HepG2 (cell line): ENCODE results near the gene C20orf96. TPM values are rescaled to one million over a fixed set of nuclear protein-coding genes. Genes with fewer than 3 reads are reported as not detected.

Experiments used
- IKZF4 ChIP-seq: sonication (generic); formaldehyde crosslinking; IDR thresholded peaks from 2 replicates; pipeline ENCODE4 v1.5.1; 2020; ENCODE audit warnings: borderline replicate concordance, mild to moderate bottlenecking, low read depth, missing genetic modification reagents; ENCODE audit errors: not compliant biosample characterization
- KDM1A ChIP-seq: IDR thresholded peaks from 2 replicates; pipeline ENCODE4 v1.6.1; 2016; ENCODE audit warnings: missing compliant biosample characterization
- PCBP2 ChIP-seq: fragments of 200-400 bp; formaldehyde crosslinking; optimal IDR thresholded peaks from 2 replicates; pipeline ENCODE3; 2018; ENCODE audit warnings: low read length, low read depth; ENCODE audit not compliant: poor library complexity, severe bottlenecking
- PTBP1 ChIP-seq: fragments of 200-400 bp; formaldehyde crosslinking; IDR thresholded peaks from 2 replicates; pipeline ENCODE4 v1.6.1; 2018; ENCODE audit warnings: low read length, low read depth; ENCODE audit not compliant: poor library complexity, severe bottlenecking
- SIX1 ChIP-seq: sonication (generic); formaldehyde crosslinking; IDR thresholded peaks from 2 replicates; pipeline ENCODE4 v1.4.0; 2020; ENCODE audit warnings: missing genetic modification reagents, borderline replicate concordance
- ZKSCAN8 ChIP-seq: IDR thresholded peaks from 2 replicates; pipeline ENCODE4 v1.6.1; 2016; ENCODE audit warnings: borderline replicate concordance, missing genetic modification reagents, missing compliant biosample characterization
- ZNF263 ChIP-seq: sonication (generic); formaldehyde crosslinking; IDR thresholded peaks from 2 replicates; pipeline ENCODE4 v1.4.0; 2020; ENCODE audit warnings: missing genetic modification reagents
- ZNF484 ChIP-seq: sonication (generic); formaldehyde crosslinking; IDR thresholded peaks from 2 replicates; pipeline ENCODE4 v1.5.1; 2020; ENCODE audit warnings: mild to moderate bottlenecking, low read depth, missing genetic modification reagents, borderline replicate concordance
- polyA plus RNA-seq, 8 experiments: library from polyadenylated mRNA; depleted of rRNA in 3 of 8; stranded (reverse) in 7 of 8; unstranded in 1 of 8; fragments of >200 nt; fragmentation: Illumina TruSeq in 4 of 8; extraction: Trizol in 4 of 8; gene quantifications; 2 replicates each; pipeline versions ENCODE4 v1.2.1 to v1.2.3, GENCODE V29; 2011 to 2016; ENCODE audit warnings: low read depth in 4 of 8, missing spikeins in 1 of 8, mixed read lengths in 1 of 8; ENCODE audit not compliant: insufficient read depth in 1 of 8
- total RNA-seq, 5 experiments: library from RNA; depleted of rRNA; stranded (reverse); fragments of >200 nt; fragmentation: Illumina TruSeq; extraction: Trizol; gene quantifications; 2 replicates each; pipeline ENCODE4 v1.2.3, GENCODE V29; 2016; ENCODE audit warnings: low read depth in 1 of 5
- TF ChIP-seq, protein P1 (sequence below), 2 experiments: sonication (generic) in 1 of 2; formaldehyde crosslinking in 1 of 2; IDR thresholded peaks; 2 replicates each; pipeline versions ENCODE4 v1.5.1 to v1.6.1; 2011 to 2020; ENCODE audit warnings: borderline replicate concordance in 1 of 2, low read depth in 1 of 2, low read length in 1 of 2, mild to moderate bottlenecking in 1 of 2, missing genetic modification reagents in 1 of 2, moderate library complexity in 1 of 2
- TF ChIP-seq, protein P2 (sequence below): sonication (generic); formaldehyde crosslinking; IDR thresholded peaks from 2 replicates; pipeline ENCODE4 v1.4.0; 2020; ENCODE audit warnings: missing genetic modification reagents

Gene C20orf96
- total and polyA plus RNA-seq, 2 of the 13 experiments (the other 11 are each of a cell fraction or from before 2014, with no cell fraction given): 3.8 to 20.6 TPM

DNA sequence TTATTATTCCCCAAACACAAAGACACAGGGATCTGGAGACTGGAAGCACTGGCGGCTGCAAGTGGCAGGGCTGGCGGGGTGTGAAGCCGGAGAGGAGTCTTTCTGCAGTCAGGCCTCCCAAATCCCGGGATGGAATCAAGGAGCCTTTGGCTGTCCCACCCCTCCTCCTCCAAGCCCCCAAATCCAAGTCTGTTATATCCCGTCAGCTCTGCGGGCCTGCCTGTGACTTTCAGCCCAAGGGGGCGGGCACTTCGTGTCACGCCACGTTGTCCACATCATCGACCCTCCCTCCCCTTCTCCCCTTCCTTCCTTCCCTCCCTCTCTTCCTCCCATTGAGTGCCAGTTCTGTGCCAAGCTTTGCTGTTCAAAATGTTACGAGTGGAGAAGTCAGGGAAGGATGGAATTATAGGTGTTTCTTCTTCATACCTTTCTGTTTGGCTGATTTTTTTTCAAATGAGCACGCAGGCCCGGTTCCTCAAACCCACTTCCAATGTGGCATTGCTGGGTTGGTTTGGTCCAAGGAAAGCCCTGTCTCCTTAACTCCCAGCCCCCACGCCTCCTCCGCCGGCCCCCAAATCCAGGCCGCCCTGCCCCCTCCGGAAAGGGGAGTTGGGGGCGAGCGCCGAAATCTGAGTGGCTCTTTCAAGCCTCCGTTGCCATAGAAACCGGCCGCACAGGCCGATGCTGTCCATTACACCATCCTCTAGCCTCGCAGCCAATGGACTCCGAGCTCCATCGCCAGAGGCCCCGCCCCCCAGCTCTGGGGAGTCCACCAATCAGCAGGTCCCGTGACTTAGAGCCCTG lies 19.5 kb upstream of the C20orf96 start (continued):
- TF ChIP-seq, protein P1, sequence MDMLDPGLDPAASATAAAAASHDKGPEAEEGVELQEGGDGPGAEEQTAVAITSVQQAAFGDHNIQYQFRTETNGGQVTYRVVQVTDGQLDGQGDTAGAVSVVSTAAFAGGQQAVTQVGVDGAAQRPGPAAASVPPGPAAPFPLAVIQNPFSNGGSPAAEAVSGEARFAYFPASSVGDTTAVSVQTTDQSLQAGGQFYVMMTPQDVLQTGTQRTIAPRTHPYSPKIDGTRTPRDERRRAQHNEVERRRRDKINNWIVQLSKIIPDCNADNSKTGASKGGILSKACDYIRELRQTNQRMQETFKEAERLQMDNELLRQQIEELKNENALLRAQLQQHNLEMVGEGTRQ (IDR thresholded peaks at IDR 0.05; ENCODE audit: low read depth, low read length): no peak
- TF ChIP-seq, protein P1 (CRISPR knock-in tag; IDR thresholded peaks at IDR 0.05; ENCODE audit: borderline replicate concordance): peak; percentile 27
- TF ChIP-seq PCBP2: peak; percentile 33
- TF ChIP-seq PTBP1: no peak
- peak; percentile 48 for TF ChIP-seq ZNF263
- TF ChIP-seq ZNF484: no peak
- no peak for TF ChIP-seq SIX1 (CRISPR knock-in tag)
- TF ChIP-seq, protein P2, sequence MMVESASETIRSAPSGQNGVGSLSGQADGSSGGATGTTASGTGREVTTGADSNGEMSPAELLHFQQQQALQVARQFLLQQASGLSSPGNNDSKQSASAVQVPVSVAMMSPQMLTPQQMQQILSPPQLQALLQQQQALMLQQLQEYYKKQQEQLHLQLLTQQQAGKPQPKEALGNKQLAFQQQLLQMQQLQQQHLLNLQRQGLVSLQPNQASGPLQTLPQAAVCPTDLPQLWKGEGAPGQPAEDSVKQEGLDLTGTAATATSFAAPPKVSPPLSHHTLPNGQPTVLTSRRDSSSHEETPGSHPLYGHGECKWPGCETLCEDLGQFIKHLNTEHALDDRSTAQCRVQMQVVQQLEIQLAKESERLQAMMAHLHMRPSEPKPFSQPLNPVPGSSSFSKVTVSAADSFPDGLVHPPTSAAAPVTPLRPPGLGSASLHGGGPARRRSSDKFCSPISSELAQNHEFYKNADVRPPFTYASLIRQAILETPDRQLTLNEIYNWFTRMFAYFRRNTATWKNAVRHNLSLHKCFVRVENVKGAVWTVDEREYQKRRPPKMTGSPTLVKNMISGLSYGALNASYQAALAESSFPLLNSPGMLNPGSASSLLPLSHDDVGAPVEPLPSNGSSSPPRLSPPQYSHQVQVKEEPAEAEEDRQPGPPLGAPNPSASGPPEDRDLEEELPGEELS (CRISPR knock-in tag): peak; percentile 75
- no peak for TF ChIP-seq ZKSCAN8 (CRISPR knock-in tag)
- TF ChIP-seq KDM1A (CRISPR knock-in tag): no peak
- no peak for TF ChIP-seq IKZF4 (CRISPR knock-in tag)
